GM15510 (cell line): ENCODE data around the gene SNX5.

ENCODE experiments used
- POLR2A ChIP-seq: IDR thresholded peaks from 3 replicates; pipeline ENCODE4 v1.6.1; 2011; ENCODE audit warnings: borderline replicate concordance; ENCODE audit not compliant: insufficient read length; ENCODE audit errors: extremely low read depth

Gene SNX5

DNA sequence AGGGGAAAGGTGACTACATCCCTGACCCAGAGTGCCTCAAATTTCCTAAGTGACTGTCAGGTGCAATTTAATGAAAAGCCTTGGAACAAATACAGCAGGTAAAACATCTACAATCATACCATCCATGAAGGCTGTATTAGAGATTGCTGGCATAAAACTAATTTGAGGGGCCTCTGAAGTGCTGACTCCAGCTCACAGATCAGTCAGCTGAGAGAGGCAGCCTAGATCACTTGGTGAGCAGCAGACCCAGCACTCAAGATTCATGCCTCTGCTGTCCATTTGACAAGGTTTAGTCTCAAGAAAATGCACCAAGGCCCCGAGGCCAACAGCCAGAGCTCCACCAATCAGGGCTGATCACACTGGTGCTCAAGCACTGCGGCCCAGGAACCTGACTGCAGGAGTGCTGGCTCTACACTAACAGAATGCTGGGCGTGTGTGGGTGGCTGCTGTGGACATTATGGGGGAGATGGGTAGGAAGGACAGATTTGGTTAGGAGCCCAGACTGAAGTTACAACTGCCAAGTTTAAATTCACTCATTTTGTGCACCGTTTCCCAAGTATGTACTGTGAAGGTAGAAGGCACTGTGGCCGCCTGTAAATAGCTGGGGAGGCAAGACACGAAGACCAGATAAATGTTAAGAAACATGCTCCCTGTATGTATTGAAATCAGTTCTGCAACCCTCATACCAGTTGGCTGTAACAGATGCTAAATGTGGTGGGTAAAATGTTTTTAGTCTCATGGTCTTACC lies 28.2 kb downstream of the SNX5 start:
- TF ChIP-seq POLR2A: no peak

DNA sequence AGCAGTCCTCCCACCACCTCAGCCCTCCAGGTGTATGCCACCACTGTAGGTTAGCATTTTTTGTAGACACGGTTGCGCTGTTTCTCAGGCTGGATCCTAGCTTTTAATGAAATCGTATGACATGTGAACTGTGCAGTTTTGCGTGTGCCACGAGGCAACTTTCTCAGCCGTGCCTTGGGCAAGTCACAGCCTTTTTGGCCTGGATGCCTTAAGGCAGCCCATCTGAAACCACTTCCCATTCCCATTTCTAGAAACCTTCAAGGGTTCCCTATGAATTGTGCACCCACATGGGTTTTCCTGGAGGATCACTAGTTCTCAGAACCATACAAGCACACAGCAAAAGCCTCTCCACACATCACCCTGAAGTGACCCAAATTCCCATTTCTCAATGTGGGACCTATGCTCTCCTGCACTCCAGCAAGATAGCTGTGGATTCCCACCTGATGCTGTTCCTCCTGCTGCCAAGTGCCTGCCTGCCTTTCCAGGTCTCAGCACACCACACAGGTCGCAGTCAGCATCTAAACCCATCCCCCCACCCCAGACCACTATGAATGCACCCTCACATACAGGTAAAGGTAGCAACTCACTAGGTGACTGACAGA lies 28.9 kb downstream of the SNX5 start:
- TF ChIP-seq POLR2A: no peak

DNA sequence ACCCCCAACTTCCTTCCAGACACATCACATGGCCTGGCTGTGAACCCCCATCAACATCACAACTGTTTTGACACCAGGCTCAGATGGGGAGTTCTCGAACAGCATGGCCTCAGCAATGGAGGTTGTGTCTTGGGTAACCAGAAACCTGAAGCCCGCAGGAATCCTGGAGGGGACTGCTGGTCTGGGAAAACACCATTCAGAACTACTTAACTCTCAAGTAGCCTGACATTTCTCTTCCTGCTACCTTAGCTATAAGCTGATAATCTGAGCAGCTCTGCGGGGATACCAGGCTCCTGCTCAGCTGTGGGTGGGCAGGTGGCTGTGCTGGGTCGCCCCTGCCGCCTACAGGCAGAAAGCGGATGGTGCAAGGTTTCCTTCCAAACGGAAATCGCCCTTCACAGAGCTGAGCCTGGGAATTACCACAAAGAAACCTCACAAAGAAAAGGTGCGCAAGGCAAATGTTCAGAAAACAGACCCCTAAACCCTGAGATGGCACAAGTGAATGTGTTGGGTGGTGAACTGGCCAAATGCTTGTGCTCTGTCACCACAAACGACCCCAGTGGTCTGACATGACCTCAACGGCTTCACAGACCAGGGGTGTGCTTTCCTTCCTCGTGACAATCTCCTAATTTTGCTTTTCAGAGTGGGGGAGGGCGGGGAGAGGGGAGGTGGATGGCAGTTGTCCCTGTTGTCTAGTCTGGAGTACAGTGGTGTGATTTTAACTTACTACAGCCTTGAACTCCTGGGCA lies 29.5 kb downstream of the SNX5 start:
- TF ChIP-seq POLR2A: no peak

DNA sequence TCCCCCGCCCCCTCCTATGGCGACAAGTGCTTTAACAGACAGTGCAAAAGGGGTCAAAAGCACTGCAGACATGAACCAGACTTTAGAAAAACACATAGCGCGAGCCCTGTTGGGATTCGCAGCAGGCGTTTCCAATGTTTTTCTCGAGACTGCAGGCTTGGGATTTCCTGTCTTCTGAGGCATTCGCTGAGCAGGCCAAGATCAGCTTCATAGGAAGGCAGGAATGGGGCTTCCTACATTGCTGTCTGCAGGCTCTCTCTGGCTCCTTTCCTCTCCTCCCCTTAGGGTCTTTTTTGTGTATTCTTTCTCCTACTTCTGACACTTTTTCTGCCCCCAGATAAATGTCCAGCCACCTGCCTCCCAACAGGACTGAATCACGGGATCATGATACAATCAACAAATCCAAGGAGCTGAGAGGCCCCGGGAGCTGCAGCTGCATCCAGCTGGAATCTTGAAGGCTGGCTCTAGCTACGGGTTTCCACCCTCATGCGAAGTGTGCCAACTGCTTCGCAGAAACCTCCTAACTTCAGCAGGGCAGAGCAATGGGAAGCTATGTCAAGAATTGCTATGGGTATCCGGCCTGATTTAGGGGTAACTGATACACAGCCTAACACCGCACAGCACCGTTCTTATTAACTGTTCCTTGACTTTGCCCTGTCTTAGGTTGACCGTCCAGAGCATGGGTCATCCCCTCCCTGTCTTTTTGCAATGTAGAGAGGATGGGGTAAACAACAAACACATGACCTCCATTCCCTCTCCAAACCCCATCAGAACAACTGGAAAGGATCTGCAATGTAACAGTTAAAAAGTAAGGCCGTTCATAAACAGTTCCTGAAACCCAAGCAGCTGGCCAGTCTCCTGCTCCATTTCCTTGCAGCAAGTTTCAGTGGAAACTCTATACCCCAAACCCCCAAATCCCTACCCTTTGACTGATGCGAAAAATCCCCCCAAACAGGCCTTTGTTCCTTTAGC lies 31.5 kb downstream of the SNX5 start:
- TF ChIP-seq POLR2A: no peak

DNA sequence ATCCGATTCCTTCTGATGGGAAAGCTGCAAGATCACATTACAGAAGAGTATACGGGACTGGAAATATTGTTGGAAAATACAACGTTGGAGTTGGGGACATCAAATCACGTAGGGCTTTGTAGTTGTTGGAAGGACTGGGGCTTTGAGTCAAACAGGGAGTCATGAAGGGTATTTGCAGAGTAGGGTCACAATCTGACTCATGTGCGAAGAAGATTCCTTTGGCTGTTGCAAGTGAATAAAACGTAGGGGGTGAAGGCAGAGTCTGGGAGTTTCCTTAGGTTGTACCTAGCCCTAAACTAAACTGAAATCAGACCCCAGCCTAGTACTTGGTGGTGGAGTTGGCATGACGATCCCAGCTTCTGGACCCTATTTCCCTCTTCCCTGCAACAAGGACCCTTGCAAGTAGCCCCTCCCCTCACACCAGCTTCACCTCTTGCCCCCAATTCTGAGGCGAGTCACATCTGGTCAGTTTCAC lies 32.3 kb downstream of the SNX5 start:
- no peak for TF ChIP-seq POLR2A

DNA sequence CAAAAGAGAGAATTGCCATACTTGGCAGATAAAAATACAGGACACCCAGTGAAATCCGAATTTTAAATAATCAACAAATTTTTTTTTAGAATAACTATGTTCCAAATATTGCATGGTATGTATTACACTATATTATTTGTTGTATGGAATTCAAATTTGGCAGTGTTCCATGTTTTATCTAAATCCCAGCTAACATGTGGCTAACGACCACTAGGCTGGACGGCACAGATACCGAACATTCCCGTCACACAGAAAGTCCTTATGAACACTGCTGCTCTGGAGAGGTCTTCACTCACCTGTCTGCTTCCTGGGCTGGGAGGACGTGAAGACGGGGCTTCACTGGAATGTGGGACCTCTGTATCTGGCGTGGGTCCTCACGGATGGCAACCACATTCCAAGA lies 32.8 kb downstream of the SNX5 start:
- TF ChIP-seq POLR2A: no peak

DNA sequence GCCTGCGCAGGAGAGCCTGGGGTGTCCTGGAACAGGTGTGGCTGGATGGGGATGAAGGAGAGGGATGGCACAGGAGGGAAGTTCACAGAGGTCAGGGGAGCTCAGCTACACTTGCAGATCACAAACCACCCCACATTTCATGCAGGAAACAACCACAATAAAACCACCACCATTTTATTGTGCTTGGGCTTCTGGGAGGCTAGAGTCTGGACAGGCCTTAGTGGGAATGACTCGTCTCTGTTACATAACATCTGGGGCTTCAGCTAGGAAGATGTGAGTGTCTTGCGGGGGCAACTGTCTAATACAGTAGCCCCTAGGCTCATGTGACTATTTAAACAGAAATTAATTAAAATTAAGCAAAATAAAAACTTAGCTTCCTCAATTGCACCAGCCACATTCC lies 33.4 kb downstream of the SNX5 start:
- TF ChIP-seq POLR2A: no peak

DNA sequence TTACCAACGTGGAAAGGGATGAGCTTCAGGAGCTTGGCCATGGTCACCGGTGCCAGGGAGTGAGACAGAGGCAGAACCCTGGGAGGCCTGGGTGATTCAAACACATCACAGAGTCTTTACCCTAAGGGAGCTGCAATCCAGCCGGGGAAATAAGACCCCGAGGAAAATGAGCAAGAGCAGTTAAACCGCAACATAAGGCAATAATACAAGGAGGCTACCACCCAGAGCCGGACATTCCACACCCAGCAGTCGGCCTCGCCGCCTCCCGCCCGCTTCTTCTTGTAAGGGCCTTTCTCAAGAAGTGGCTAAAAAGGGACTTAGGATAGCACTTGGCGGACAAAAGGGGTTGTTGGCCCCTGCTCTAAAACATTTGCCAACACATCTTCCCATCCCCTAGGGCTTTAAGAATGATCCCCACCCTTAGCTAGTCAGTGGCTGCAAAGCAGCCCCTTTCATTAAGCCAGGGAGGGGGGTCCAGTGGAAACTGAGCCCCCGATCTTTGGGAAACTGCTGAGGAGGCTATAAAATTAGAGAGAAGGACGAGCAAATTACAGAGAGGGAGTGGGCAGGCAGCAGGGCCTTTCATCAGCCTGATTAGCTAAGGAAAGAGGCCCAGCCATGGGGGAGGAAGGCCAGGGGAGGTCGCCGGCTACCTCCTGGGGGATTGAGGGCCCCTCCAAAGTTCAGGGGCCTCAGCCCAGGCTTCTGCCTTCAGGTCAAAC lies 34.3 kb downstream of the SNX5 start:
- TF ChIP-seq POLR2A: no peak

DNA sequence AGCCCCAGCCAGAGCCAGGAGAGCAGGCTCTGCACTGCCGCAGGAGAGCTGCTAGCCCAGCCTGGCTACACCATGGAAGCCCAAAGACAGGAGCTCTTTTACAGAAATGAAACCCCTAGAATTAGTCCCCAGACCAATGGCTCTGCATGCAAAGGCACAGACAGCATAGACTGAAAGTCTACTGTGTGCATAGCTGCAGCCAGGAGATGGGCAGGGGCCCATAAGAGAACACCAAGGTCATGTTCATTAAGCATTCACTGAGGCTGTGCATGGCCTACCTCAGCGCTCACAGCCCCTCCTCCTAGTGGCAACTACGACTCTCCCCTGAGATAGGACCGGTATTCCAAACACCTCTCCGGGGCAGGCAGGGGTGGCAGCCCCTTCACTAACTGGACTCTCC lies 34.9 kb downstream of the SNX5 start:
- no peak for TF ChIP-seq POLR2A

DNA sequence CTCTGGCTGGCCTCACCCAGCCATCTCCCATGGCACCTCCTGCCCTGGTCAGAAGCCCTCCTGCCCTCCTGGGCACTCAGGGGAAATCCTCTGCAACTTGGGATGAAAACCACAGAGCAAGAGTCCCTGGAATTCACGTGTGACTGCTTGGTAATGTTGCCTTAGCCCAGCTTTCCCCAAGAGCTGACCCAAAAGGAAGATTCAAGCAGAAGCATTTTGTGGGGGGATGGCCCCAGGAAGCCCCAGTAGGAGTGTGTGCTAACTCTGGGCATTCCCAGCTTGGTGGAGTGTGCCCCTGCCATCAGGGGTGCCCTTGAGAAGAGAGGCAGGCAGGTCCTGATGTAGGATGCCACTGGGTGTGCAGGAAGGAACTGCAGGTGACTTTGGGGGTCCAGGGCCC lies 35.5 kb downstream of the SNX5 start:
- TF ChIP-seq POLR2A: no peak

DNA sequence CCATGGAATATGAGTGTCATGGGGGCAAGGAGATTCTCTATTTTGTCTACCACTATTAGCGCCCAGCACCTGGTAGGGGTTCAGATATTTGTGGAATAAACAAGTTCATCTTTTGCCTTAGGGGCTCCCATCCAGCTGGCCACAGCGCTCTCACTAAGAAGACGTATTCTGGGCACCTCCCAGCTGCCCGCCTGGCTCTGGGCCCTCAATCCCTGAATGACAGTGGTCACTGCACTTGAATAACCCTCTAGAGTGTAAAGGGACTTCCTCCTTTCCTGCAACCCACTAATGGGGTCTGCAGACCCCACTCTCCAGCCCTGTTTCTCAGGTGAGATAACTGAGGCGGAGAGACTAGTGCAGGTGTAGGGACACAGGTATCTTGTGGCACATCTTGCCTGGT lies 36.2 kb downstream of the SNX5 start:
- no peak for TF ChIP-seq POLR2A

DNA sequence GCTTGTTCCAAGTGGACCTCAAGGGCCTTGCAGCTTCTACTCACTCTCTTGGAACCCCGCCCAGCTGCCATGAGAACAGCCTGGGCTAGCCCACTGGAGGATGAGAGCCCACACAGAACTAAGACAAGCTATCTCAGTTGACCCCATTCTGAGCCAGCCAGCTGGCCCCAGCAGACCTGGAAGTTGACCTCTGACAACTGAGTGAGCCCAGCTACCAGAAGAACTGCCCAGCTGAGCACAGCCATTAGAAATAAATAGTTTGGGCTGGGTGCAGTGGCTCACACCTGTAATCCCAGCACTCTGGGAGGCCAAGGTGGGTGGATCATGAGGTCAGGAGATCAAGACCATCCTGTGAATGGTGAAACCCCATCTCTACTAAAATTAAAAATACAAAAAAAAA lies 37.1 kb downstream of the SNX5 start:
- no peak for TF ChIP-seq POLR2A

DNA sequence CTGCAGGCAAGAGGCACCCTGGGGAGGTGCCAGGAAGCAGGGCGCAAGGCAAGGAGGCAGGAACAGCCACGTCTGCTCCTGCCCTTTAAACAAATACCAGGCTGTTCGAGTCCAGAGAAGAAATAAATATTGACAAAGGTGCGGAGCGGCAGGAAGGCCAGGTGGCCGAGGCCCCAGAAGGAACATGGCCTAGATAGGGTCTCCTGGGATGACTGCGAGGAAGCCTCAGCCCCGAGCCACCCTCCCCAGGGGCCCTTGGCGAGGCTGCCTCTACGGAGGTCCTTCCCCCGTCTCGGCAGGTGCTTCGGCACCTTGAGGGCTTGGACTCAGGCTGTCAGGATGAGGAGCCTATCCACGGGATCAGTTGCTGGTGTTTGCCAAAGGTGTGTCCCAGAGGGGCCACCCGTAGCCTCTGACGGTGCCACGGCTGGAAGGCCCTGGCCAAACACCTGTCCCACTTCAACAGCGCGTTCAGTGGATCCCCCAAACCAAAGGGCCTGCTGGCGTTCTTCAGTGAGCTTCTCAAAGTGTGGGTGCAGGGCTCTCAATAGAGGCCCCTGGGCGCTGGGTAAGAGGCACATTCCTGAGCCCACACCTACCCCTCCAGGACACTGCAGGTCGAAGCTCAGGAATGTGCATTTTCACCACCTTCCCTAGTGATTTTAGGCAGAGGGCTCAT lies 39.8 kb downstream of the SNX5 start:
- TF ChIP-seq POLR2A: no peak
